CD4-positive, alpha-beta T cell treated with Interferon alpha-2 for 1 hour (primary cell): Measurements from ENCODE around the gene FOLR1.

Experiments
- DNase-seq, 2 donors: peaks; one replicate each; pipeline ENCODE4 v3.0.0-alpha.2; 2020 to 2022

Gene FOLR1

DNA sequence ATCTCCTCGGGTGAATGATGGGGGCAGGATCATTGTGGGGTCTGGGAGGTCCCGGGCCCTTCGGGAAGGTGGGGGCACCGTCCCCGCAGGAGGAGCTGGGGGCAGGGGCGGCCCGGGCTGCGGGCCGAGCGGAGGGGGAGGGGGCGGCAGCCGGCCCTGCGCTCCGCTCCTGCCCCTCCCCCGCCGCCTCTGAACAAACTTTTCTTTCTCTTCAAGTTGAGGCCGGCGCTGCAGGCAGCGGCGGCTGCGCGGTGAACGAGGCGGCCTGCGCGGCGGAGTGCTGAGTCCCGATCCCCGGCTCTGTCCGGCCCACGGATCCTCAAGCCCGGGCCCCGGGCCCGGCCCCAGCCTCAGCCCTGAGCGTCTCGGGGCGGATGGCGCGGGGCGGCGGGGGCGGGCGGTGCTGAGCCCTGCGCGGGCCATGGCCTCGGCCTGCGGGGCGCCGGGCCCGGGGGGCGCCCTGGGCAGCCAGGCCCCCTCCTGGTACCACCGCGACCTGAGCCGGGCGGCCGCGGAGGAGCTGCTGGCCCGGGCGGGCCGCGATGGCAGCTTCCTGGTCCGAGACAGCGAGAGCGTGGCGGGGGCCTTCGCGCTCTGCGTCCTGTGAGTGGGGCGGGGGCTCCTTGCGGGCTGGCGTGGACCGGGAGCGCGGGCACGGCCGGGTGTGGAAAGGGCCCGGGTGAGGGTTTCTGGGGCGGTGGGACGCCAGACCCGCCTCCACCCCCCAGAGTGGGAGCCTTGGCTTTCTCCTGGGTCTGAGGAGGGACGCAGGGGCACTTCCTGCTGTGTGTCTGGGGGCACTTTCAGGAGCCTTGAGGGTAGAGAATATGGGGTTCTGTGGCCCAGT, 32.8 kb downstream of the FOLR1 start, which contains the start of gene INPPL1:
Gene INPPL1 (plus strand): TSS at position 204 of the 847 bp plus-strand sequence. CDS start 218 bp downstream, at position 422.
- peak in 1 of 2 donors; percentile 44 for DNase-seq

GRCh38 chr11:72225411-72225951, 33.5 kb downstream of the FOLR1 start:
- peak in 1 of 2 donors; percentile 47 for DNase-seq

DNA sequence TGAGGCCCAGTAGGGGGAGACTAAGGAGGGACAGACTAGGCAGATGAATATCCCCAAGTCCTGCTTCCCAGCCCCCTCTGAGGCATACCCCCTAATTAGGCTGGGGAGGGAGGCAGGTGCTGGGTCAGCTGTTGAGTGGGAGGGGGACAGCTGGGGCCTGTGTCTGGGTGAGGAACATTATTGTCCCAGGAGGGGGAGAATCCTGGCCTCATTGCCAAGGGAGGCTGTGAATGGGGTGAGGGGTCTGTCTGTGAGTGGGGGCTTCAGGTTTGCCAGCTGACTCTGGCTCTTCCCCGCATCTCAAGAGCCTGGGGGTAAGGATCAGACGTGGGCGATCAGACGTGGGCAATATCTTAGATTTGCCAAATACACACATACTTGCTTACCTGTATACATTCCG, 34.8 kb downstream of the FOLR1 start:
- DNase-seq: no peak

DNA sequence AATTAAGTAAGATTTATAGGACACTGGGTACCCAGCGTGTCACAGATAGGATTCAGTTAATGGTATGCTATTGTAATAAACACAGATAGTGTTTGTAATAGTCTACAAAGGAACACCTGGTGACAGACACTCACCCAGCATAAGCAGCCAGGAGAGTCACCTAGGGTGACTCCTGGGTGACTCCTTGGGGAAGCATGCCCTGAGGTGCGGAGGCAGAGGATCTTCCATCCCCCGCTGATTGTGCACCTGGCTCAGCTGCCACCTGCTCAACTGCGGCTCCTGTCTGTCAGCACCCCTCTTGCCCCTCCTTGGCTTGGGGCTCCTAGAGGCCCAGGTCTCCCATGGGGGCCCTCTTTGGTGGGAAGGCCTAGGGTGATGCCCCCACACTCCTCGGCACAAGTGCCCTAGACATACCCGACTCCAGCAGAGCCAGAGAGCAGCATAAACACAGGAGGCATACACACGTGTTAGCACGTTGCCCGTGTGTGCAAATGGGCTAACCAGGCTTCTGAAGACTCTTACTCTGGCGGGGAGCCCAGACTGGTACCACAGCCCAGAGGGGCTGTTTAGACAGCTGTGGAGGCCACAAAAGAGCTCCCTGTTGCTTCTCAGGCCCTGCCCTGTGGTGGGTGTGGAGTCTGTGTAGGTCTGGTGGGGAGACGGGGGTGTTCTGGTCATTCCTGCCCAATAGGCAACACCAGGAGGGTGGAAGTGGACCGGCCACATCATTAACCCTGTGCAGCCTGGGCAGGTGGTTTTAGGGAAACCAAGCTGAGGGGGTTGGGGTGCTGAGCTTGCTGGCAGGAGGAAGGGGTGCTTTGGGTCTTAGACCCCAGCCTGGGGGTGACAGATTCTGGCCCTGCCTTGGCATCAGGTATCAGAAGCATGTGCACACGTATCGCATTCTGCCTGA, 35.6 kb downstream of the FOLR1 start:
- no peak for DNase-seq

- no peak for DNase-seq
Observed at GRCh38 chr11:72228229-72228843, 36.4 kb downstream of the FOLR1 start.

GRCh38 chr11:72228844-72229231, 36.9 kb downstream of the FOLR1 start:
- no peak for DNase-seq

DNA sequence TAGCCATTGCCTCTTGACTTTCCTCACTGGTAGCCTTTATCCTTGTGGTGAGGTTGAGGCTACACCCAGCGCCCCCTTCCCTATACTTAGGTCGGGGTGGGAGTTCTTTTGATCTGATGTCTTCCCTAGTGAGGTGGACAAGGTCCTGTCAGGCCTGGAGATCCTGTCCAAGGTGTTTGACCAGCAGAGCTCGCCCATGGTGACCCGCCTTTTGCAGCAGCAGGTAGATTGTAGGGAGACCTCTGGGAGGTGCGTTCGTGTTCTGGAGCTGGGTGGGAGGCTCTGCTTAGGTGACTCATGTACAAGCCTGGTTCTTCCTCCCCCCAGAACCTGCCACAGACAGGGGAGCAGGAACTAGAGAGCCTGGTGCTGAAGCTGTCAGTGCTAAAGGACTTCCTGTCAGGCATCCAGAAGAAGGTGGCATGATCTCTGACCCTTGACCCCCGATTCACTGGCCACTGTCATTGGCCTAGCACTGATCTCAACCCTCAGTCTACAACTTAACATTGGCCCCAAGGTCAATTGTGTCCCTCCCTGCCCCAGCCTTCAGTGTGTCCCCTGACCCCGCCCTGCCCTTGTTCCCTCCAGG, 37.5 kb downstream of the FOLR1 start:
- no peak for DNase-seq

DNA sequence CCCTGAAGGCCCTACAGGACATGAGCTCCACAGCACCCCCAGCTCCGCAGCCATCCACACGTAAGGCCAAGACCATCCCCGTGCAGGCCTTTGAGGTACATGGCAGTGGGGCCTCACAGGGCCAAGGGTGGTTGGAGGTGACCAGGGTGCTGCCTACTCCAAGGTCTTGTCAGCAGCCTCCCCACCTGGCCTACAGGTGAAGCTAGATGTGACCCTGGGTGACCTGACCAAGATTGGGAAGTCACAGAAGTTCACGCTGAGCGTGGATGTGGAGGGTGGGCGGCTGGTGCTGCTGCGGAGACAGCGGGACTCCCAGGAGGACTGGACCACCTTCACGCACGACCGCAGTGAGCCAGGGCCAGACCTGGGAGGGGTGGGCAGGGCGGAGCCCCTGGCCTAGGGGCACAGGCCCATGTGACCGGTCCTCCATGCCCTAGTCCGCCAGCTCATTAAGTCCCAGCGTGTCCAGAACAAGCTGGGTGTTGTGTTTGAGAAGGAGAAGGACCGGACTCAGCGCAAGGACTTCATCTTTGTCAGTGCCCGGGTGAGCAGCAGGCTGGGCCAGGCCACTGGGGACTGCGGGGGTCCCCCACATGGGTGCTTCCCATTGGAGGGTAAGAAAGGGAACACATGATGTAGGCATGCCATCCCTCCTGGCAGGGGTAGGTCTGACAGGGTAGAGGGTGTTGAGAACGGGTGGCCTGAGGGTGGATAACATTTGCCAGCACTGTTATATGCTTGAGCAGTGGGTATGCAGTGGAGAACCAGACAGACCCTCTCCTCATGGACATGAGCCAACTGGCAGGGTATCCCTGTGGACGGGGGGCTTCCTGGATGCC, 38.2 kb downstream of the FOLR1 start:
- no peak for DNase-seq

- no peak for DNase-seq
Observed at GRCh38 chr11:72230764-72231365, 38.9 kb downstream of the FOLR1 start.

DNA sequence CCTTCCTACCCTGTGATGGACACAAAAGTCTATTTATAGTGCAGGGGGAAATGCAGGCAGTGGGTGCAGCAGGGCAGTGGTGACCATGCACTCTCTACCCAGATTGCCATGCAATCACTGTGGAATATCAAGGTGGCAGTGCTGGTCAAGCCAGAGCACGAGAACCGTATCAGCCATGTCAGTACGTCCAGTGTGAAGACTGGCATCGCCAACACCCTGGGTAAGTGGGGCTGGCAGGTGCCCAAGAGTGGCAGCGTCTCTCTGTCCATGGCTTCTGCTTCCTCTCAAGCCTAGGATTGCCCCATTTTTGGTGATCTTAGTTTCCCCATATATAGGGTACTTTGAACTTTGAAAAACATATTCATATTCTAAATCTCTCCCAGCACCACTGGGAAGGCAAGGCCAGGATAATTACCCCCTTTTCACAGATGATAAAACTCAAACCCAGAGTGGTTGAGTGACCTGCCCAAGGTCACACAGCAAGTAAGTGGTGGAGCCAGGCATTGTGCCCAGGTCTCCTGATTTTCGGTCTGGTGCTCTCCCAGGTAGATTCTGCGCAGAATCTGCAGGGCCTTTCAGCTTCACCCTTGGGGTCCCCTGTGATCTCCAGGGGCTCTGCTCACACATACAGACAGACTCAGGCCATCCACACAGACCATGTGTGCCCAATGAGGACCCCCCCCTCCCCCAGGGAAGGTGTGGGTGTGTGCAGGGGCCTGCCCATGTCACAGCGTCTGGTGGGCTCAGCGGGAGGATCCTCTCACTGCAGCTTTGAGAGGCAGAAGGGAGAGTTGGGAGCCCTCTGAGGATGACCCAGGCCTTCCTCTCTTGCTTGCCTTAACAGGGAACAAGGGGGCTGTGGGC, 39.7 kb downstream of the FOLR1 start:
- DNase-seq: no peak

DNA sequence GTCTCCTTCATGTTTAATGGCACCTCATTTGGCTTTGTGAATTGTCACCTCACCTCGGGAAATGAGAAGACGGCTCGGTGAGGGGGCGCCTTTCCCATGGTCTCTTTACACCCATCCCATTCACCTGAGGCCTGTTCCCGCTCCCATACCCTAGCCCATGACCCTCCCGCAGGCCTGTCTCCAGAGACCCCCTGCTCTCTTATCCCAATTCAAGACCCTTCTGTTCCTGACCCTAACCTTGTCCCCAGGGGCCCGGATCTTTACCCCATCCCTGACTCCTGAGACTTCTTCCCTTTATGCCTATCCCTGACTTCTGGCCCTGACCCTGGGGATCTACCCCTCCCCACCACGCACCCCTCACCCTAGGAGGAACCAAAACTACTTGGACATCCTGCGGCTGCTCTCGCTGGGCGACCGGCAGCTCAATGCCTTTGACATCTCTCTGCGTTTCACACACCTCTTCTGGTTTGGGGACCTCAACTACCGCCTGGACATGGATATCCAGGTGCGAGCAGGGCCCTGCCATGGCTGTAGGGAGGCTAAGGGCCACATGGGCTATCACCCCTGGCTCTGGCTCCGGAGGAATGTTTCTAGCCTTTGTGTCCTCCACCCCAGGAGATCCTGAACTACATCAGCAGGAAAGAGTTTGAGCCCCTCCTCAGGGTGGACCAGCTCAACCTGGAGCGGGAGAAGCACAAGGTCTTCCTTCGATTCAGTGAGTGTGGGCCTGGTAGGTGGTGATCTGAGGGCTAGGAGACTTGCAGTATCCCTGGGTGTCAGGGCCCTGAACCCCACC, 40.5 kb downstream of the FOLR1 start:
- DNase-seq: no peak

GRCh38 chr11:72233056-72233772, 41.3 kb downstream of the FOLR1 start:
- no peak for DNase-seq

DNA sequence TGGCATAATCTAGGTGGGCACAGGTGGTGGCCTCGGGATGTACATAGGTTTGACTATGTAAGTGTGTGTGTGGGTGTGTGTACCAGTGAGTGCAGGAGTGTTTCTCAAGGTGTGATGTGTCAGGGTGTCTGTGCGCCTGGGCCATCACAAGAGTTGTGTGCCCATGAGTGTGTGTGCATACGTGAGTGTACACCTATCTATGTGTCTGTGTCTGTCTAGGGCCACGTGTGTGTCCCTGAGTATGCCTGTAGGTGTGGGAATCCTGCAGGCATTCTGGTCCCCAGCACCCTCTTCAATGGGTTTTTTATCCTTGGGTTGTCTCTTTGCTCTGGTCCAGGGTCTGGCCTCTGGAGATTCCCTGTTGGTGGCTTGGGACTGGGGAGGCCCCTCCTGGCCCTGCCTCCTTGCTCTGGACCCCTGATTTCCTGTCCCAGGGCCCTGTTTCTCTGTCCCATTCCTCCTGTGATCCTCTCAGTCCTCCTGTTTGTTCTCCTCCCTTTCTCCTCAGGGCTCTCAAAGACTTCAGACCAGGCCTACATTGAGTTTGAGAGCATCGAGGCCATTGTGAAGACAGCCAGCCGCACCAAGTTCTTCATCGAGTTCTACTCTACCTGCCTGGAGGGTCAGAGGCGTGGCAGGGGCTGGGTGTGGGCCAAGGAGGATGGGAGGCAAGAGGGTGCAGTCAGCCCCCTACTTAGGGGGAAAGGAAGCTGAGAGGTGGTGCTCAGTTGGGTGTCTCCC, 42.0 kb downstream of the FOLR1 start:
- no peak for DNase-seq

- DNase-seq: no peak
Observed at GRCh38 chr11:72234514-72234830, 42.5 kb downstream of the FOLR1 start.

GRCh38 chr11:72234920-72235319, 43.0 kb downstream of the FOLR1 start:
- no peak for DNase-seq

DNA sequence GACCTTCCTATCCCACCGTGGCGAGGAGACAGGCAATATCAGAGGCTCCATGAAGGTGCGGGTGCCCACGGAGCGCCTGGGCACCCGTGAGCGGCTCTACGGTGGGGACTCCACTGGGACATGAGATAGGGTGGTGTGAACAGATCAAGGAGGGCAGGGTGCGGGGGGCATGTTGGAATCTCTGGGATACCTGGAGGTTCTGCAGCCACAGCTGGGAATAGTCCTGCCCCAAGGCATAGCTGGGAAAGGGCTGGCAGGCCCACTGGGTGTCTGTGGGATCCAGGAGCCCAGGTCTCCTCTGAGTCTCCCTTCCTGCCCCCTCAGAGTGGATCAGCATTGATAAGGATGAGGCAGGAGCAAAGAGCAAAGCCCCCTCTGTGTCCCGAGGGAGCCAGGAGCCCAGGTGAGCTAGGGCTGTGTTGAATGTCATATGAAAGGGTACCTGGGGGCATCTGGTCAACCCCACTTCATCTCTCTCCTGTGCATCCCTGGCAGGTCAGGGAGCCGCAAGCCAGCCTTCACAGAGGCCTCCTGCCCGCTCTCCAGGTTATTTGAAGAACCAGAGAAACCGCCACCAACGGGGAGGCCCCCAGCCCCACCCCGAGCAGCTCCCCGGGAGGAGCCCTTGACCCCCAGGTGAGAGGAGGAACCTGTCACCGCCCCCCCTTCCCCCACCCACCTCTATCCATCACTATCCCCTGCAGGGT, 43.6 kb downstream of the FOLR1 start:
- no peak for DNase-seq

- DNase-seq: no peak
Observed at GRCh38 chr11:72236083-72236697, 44.2 kb downstream of the FOLR1 start.
